ENCODE data around the gene DR1. TPM values are rescaled to one million over a fixed set of nuclear protein-coding genes. Genes with fewer than 3 reads are reported as not detected.

DR1 gene
- total RNA-seq = 40.1 TPM
- long read RNA-seq, full-length matches to known transcripts = 110 of 122 reads
- long read RNA-seq, partial matches to known transcripts = 0 of 122 reads
- long read RNA-seq, other reads (novel, unspliced or antisense) = 12 of 122 reads

- peak; percentile 97 for DNase-seq (ENCODE audit: low spot score)
These were observed at the start of gene DR1 for GRCh38 chr1:93345633-93346420. Gene DR1 (plus strand): TSS chr1:93345907. CDS start chr1:93346646, 739 bp downstream.

GRCh38 chr1:93296555-93297154 is 49.1 kb upstream of the DR1 start:
- no peak for DNase-seq (ENCODE audit: low spot score)

GRCh38 chr1:93301131-93301530 is 44.6 kb upstream of the DR1 start:
- no peak for DNase-seq (ENCODE audit: low spot score)

GRCh38 chr1:93302078-93302477 is 43.6 kb upstream of the DR1 start:
- DNase-seq (ENCODE audit: low spot score) = no peak

- no peak for DNase-seq (ENCODE audit: low spot score)
These were observed 41.0 kb upstream of the DR1 start for GRCh38 chr1:93304716-93305138.

- no peak for DNase-seq (ENCODE audit: low spot score)
These were observed 38.8 kb upstream of the DR1 start for GRCh38 chr1:93306920-93307319.

GRCh38 chr1:93313026-93313425 is 32.7 kb upstream of the DR1 start:
- no peak for DNase-seq (ENCODE audit: low spot score)

GRCh38 chr1:93317207-93317606 is 28.5 kb upstream of the DR1 start:
- no peak for DNase-seq (ENCODE audit: low spot score)

GRCh38 chr1:93317943-93318342 is 27.8 kb upstream of the DR1 start:
- no peak for DNase-seq (ENCODE audit: low spot score)

GRCh38 chr1:93321720-93322119 is 24.0 kb upstream of the DR1 start:
- DNase-seq (ENCODE audit: low spot score) = no peak

- no peak for DNase-seq (ENCODE audit: low spot score)
These were observed 23.4 kb upstream of the DR1 start for GRCh38 chr1:93322349-93322748.

- no peak for DNase-seq (ENCODE audit: low spot score)
These were observed 22.4 kb upstream of the DR1 start for GRCh38 chr1:93323185-93323820.

- no peak for DNase-seq (ENCODE audit: low spot score)
These were observed 20.9 kb upstream of the DR1 start for GRCh38 chr1:93324486-93325464.

GRCh38 chr1:93328809-93329760 is 16.6 kb upstream of the DR1 start:
- no peak for DNase-seq (ENCODE audit: low spot score)

GRCh38 chr1:93330196-93330595 is 15.5 kb upstream of the DR1 start:
- DNase-seq (ENCODE audit: low spot score) = no peak

- no peak for DNase-seq (ENCODE audit: low spot score)
These were observed 15.1 kb upstream of the DR1 start for GRCh38 chr1:93330617-93331016.

- no peak for DNase-seq (ENCODE audit: low spot score)
These were observed 14.3 kb upstream of the DR1 start for GRCh38 chr1:93331412-93331811.

- no peak for DNase-seq (ENCODE audit: low spot score)
These were observed 13.3 kb upstream of the DR1 start for GRCh38 chr1:93332368-93332767.

GRCh38 chr1:93338387-93339146 is 7.1 kb upstream of the DR1 start:
- DNase-seq (ENCODE audit: low spot score) = no peak

All from mesenteric fat pad (tissue), 1 donor.